Bronchial epithelial cell (primary cell): ENCODE measurements around the gene SMYD3. TPM values are rescaled to one million over a fixed set of nuclear protein-coding genes. Genes with fewer than 3 reads are reported as not detected.

ENCODE experiments used
- DNase-seq: peaks from one replicate; pipeline ENCODE4 v3.0.0-alpha.2; 2010; ENCODE audit warnings: low read depth
- FAIRE-seq: peaks from 2 replicates; lab custom pipeline; 2011; peaks lifted over from hg19 to GRCh38; lab: Jason Lieb, UNC
- H3K27me3 ChIP-seq: 2 replicates; pipeline ENCODE4 v1.5.1; 2011; ENCODE audit warnings: low read length; ENCODE audit not compliant: control insufficient read depth, insufficient read depth
- H3K36me3 ChIP-seq: 2 replicates; pipeline ENCODE4 v1.5.1; 2011; ENCODE audit warnings: low read length; ENCODE audit not compliant: control insufficient read depth, insufficient read depth
- H3K4me3 ChIP-seq: 2 replicates; pipeline ENCODE4 v1.5.1; 2011; ENCODE audit warnings: mild to moderate bottlenecking, low read depth, low read length, control low read depth
- total RNA-seq: library from RNA; depleted of rRNA; stranded (reverse); fragments of >200 nt; gene quantifications from 2 replicates; pipeline ENCODE4 v1.2.1, GENCODE V29; 2014
- TF ChIP-seq, protein P1 (sequence below): IDR thresholded peaks from 2 replicates; pipeline ENCODE4 v1.5.1; 2011; ENCODE audit warnings: mild to moderate bottlenecking, moderate library complexity, low read length, control low read depth, inconsistent platforms; ENCODE audit not compliant: insufficient read depth, severe bottlenecking

The SMYD3 gene
- total RNA-seq, 1 donor from 2014 or later, result 17.4 TPM

DNA sequence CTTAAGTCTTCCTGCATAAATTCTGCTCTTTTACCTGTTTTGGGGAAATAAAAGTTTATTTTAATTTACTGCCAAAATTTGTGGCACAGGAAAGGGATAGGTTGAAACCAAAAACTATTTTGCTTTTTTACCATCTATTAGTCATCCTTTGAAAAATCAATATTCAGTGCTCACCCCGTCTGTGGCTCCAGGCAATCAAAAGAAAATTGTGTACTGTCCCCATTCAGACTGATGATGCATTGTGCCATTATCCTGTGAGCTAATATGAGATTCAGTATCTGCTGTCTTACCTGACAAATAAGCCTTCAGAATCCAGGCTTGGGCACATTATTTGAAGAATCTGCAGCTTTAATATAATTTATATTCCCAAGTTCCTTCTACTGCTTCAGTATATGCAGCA is 701.5 kb downstream of the SMYD3 start:
- no peak overlapping the region for H3K4me3 ChIP-seq
- no peaks in the 10 kb centered on the region for H3K36me3 ChIP-seq
- TF ChIP-seq, protein P1, sequence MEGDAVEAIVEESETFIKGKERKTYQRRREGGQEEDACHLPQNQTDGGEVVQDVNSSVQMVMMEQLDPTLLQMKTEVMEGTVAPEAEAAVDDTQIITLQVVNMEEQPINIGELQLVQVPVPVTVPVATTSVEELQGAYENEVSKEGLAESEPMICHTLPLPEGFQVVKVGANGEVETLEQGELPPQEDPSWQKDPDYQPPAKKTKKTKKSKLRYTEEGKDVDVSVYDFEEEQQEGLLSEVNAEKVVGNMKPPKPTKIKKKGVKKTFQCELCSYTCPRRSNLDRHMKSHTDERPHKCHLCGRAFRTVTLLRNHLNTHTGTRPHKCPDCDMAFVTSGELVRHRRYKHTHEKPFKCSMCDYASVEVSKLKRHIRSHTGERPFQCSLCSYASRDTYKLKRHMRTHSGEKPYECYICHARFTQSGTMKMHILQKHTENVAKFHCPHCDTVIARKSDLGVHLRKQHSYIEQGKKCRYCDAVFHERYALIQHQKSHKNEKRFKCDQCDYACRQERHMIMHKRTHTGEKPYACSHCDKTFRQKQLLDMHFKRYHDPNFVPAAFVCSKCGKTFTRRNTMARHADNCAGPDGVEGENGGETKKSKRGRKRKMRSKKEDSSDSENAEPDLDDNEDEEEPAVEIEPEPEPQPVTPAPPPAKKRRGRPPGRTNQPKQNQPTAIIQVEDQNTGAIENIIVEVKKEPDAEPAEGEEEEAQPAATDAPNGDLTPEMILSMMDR, result no peak
- DNase-seq (no peak), FAIRE-seq (no peak)
- no peaks in the 10 kb centered on the region for H3K27me3 ChIP-seq

DNA sequence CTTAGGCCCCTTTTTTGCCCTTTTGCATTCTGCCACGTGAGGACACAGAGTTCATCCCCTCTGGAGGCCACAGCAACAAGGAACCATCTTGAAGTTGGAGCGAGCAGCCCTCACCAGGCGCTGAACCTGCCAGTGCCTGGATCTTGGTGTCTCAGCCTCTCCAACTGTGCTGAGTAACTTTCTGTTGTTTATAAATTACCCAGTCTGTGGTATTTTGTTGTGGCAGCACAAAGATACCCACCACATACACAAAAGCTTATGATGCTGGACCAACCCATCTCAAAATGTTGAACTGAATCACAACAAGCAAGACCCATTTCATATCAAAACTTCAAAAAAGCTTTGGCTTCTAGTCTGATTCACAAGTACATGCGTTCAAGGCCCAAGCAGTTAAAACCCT is 702.4 kb downstream of the SMYD3 start:
- TF ChIP-seq, protein P1, result no peak
- H3K27me3 ChIP-seq, result no peaks in the 10 kb centered on the region
- FAIRE-seq (no peak), DNase-seq (no peak)
- no peaks in the 10 kb centered on the region for H3K36me3 ChIP-seq
- no peak overlapping the region for H3K4me3 ChIP-seq

DNA sequence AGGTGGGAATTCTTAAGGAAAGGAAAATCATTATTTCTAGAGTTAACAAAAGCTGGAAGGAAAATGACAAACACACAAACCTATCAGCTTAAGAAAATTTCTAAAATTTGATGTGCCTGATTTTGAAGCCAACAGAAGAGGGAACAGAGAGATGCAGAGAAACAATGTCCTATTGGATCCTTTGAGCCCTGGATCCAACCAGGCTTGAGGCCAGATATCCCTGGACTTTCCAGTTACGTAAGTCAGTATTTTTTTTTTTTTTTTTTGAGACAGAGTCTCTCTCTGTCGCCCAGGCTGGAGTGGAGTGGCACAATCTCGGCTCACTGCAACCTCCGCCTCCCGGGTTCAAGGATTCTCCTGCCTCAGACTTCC is 703.4 kb downstream of the SMYD3 start:
- TF ChIP-seq, protein P1, result no peak
- Histone ChIP-seq H3K4me3 (no peak overlapping the region), H3K36me3 (no peaks in the 10 kb centered on the region), H3K27me3 (no peaks in the 10 kb centered on the region)
- FAIRE-seq (no peak), DNase-seq (no peak)

DNA sequence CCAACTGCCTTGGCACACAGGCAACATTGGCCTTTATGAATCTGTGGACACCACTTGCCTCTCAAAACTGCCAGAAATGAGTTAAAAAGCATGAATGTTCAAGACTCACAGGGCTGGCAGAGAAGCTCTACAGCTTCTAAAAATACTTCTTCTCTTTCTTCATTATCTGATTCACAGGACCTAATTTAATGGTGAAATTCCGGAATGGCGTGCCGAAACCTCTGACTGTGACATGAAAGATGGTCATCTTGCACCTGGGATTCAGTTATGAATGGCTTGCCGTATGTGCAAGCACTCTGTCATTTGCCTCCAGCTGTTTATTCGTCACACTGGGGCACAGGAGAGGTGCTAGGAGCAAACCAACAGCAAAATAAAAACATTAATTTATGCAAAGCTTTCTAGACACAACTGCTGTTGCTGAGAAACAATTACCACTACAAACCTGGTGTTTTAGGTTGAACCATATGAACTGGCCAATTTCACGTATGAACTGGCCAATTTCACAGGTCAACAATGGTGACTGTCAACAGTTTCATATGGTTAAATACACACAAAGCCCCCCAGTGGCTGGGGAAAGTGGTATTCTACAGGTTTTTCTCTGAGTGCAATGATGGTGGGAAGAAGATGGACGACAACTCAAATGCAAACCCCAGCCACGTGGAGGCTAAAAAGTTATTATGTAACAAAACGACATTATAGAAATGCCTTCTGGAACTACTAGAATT is 704.0 kb downstream of the SMYD3 start:
- FAIRE-seq, result no peak
- DNase-seq, result no peak
- H3K27me3 ChIP-seq, result no peaks in the 10 kb centered on the region
- H3K4me3 ChIP-seq, result no peak overlapping the region
- TF ChIP-seq, protein P1, result no peak
- no peaks in the 10 kb centered on the region for H3K36me3 ChIP-seq

DNA sequence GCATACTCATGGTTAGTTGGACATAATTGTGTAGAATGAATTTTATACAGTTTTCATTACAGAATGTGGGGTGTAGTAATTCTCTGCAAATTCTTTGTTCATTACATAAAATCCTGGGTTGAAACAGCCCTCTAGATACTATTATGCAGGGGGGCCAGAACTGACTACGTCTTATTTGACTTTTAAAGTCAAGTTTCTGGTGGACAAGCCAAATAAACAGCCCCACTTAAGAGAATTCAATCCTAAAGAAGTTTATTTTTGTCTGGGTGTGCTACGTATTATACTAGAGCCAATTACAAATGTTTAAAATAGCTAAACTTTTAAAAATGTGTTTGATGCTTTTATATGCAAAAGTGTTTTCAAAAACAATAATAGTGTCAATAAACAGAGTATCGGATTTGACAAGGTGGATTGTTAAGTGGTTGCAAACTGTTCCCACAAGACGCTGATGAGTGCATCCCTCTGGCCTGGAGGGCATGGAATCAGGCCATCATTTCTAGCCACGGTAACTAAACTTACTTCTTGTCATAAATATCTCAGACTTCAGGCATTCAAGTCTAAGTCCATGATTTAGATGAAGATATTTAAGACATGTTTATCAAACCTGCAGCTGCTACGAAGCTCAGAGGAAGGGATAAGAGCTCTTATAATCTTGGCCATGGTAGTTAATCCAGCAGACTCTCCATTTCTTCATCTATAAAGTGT is 706.0 kb downstream of the SMYD3 start:
- TF ChIP-seq, protein P1, result no peak
- FAIRE-seq (no peak), DNase-seq (no peak)
- H3K27me3 ChIP-seq, result no peaks in the 10 kb centered on the region
- H3K4me3 ChIP-seq, result no peak overlapping the region
- H3K36me3 ChIP-seq, result no peaks in the 10 kb centered on the region
